Neural progenitor cell (in vitro differentiated cells): Measurements from ENCODE around the gene ZNF154. TPM values are rescaled to one million over a fixed set of nuclear protein-coding genes. Genes with fewer than 3 reads are reported as not detected.
A peak's percentile ranks its signal among the peaks of the same experiment; 100 is the strongest.

Experiments used
- DNase-seq: peaks from one replicate; pipeline ENCODE4 v3.0.0-alpha.2; 2016; ENCODE audit warnings: low spot score
- H2AFZ ChIP-seq: fragments of 200-600 bp; sonication (generic); replicated peaks from 2 replicates; pipeline ENCODE4 v1.6.1; 2016; ENCODE audit warnings: antibody characterized with exemption
- H3F3A ChIP-seq: fragments of 200-600 bp; sonication (generic); 2 replicates; pipeline ENCODE4 v1.6.1; 2016; ENCODE audit warnings: antibody characterized with exemption, low read depth
- H3K27ac ChIP-seq: fragments of 200-600 bp; sonication (generic); 2 replicates; pipeline ENCODE4 v1.5.1; 2016; ENCODE audit warnings: mild to moderate bottlenecking
- H3K27me3 ChIP-seq: fragments of 200-600 bp; sonication (generic); 2 replicates; pipeline ENCODE4 v1.6.1; 2016; ENCODE audit warnings: mild to moderate bottlenecking, moderate library complexity
- H3K36me3 ChIP-seq: fragments of 200-600 bp; sonication (generic); 2 replicates; pipeline ENCODE4 v1.5.1; 2016
- H3K4me1 ChIP-seq: fragments of 200-600 bp; sonication (generic); 2 replicates; pipeline ENCODE4 v1.6.1; 2016; ENCODE audit warnings: mixed run types
- H3K4me2 ChIP-seq: fragments of 200-600 bp; sonication (generic); 2 replicates; pipeline ENCODE4 v1.6.1; 2016
- H3K4me3 ChIP-seq: fragments of 200-600 bp; sonication (generic); 2 replicates; pipeline ENCODE4 v1.5.1; 2016
- H3K79me2 ChIP-seq: fragments of 200-600 bp; sonication (generic); 2 replicates; pipeline ENCODE4 v1.6.1; 2016; ENCODE audit warnings: low read depth
- H3K9ac ChIP-seq: fragments of 200-600 bp; sonication (generic); 2 replicates; pipeline ENCODE4 v1.6.1; 2016
- H3K9me3 ChIP-seq: fragments of 200-600 bp; sonication (generic); 2 replicates; pipeline ENCODE4 v1.5.1; 2016; ENCODE audit warnings: low read depth
- H4K20me1 ChIP-seq: fragments of 200-600 bp; sonication (generic); 2 replicates; pipeline ENCODE4 v1.6.1; 2016; ENCODE audit warnings: low read depth
- H3K27ac Mint-ChIP-seq: 3 replicates; pipeline ENCODE4 v1.8.0; 2021; ENCODE audit warnings: mixed read lengths
- H3K27me3 Mint-ChIP-seq: 2 replicates; pipeline ENCODE4 v1.8.0; 2022; ENCODE audit warnings: low read depth, mild to moderate bottlenecking, inconsistent platforms, moderate library complexity, mixed read lengths; ENCODE audit not compliant: insufficient read depth
- H3K36me3 Mint-ChIP-seq: 3 replicates; pipeline ENCODE4 v1.8.0; 2021; ENCODE audit warnings: mixed read lengths
- H3K4me1 Mint-ChIP-seq: 3 replicates; pipeline ENCODE4 v1.8.0; 2021; ENCODE audit warnings: mixed read lengths
- H3K4me3 Mint-ChIP-seq: 3 replicates; pipeline ENCODE4 v1.8.0; 2021; ENCODE audit warnings: mild to moderate bottlenecking, moderate library complexity, mixed read lengths
- H3K9me3 Mint-ChIP-seq: 3 replicates; pipeline ENCODE4 v1.8.0; 2020; ENCODE audit warnings: mixed read lengths
- CTCF ChIP-seq: fragments of 200-600 bp; sonication (generic); IDR thresholded peaks from 2 replicates; pipeline ENCODE4 v1.5.1; 2017; ENCODE audit warnings: antibody characterized with exemption, mild to moderate bottlenecking
- EZH2 ChIP-seq: fragments of 200-600 bp; sonication (generic); IDR thresholded peaks from 2 replicates; pipeline ENCODE4 v1.6.1; 2017; ENCODE audit warnings: antibody characterized with exemption, mild to moderate bottlenecking, moderate library complexity
- EZH2phosphoT487 ChIP-seq: fragments of 200-600 bp; sonication (generic); IDR thresholded peaks from 2 replicates; pipeline ENCODE4 v1.6.1; 2017; ENCODE audit warnings: antibody characterized with exemption
- total RNA-seq: library from RNA; depleted of rRNA; stranded (reverse); fragments of >200 nt; gene quantifications from 2 replicates; pipeline ENCODE4 v1.2.3, GENCODE V29; 2015; ENCODE audit warnings: low replicate concordance

ZNF154 gene
- 16.9 and 17.3 TPM in 2 replicates for total RNA-seq

GRCh38 chr19:57708641-57709361, at the start of gene ZNF154:
TSS of gene ZNF154 (minus strand) at chr19:57709204. CDS start at chr19:57708971, 233 bp downstream.
- Histone ChIP-seq H3K9ac (peak within 1 kb of the TSS; percentile 78), H3K4me1 (peaks cover 8% of the 10 kb centered on the region), H3F3A (no peaks in the 10 kb centered on the region), H3K27me3 (no peaks in the 10 kb centered on the region), H3K27ac (peak within 1 kb of the TSS; percentile 26), H3K4me2 (peak within 1 kb of the TSS; percentile 88), H3K4me3 (peak within 1 kb of the TSS; percentile 90), H4K20me1 (peaks cover 11% of the 10 kb centered on the region), H2AFZ (peak within 1 kb of the TSS; percentile 68), H3K36me3 (no peaks in the 10 kb centered on the region), H3K9me3 (no peaks in the 10 kb centered on the region), H3K79me2 (peaks cover 50% of the 10 kb centered on the region)
- no peaks in the 10 kb centered on the region for H3K4me1 Mint-ChIP-seq
- peak; percentile 94 for DNase-seq
- H3K36me3 Mint-ChIP-seq: peaks cover 67% of the 10 kb centered on the region
- no peak for TF ChIP-seq EZH2phosphoT487
- TF ChIP-seq CTCF: no peak
- no peak for TF ChIP-seq EZH2
- peak within 1 kb of the TSS; percentile 89 for H3K4me3 Mint-ChIP-seq
- peak within 1 kb of the TSS; percentile 44 for H3K27ac Mint-ChIP-seq
- peaks cover 8% of the 10 kb centered on the region for H3K27me3 Mint-ChIP-seq
- H3K9me3 Mint-ChIP-seq: peaks cover 83% of the 10 kb centered on the region

- no peaks in the 10 kb centered on the region for H3K4me1 Mint-ChIP-seq
Measured at GRCh38 chr19:57757941-57758340, 48.9 kb upstream of the ZNF154 start.

DNA sequence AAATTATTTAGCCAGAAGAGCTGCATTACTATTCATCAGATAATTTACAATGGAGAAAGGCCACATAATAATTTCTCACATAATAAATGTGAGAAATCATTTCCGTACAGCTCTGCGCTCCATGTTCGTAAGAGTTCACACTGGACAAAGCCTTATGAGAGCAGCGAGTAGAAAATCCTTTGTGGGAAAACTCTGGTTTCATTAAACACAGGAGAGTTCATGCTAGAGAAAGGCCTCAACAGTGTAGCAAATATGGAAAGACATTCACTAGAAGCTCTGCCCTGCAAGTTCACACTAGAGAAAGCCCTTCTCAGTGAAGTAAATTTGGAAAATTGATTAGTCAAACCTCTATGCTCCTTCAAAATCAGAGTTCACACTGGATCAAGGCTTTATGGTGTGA, 46.0 kb upstream of the ZNF154 start:
- H3K4me2 ChIP-seq: no peak overlapping the region
- Mint-ChIP-seq H3K4me3 (no peak overlapping the region), H3K27me3 (peaks cover 8% of the 10 kb centered on the region), H3K27ac (no peak overlapping the region), H3K9me3 (peaks cover 64% of the 10 kb centered on the region), H3K4me1 (no peaks in the 10 kb centered on the region), H3K36me3 (peaks cover 89% of the 10 kb centered on the region)
- H3F3A ChIP-seq: peaks cover 6% of the 10 kb centered on the region
- peaks cover 32% of the 10 kb centered on the region for H3K79me2 ChIP-seq
- peaks cover 22% of the 10 kb centered on the region for H4K20me1 ChIP-seq
- no peak overlapping the region for H2AFZ ChIP-seq
- H3K9me3 ChIP-seq: no peaks in the 10 kb centered on the region
- no peak for DNase-seq
- TF ChIP-seq EZH2phosphoT487: no peak
- TF ChIP-seq CTCF: no peak
- no peak for TF ChIP-seq EZH2
- H3K4me3 ChIP-seq: no peak overlapping the region
- H3K36me3 ChIP-seq: peaks cover 34% of the 10 kb centered on the region
- no peaks in the 10 kb centered on the region for H3K27me3 ChIP-seq
- H3K9ac ChIP-seq: no peak overlapping the region
- H3K27ac ChIP-seq: no peak overlapping the region
- H3K4me1 ChIP-seq: no peaks in the 10 kb centered on the region

More at GRCh38 chr19:57757941-57758340, 48.9 kb upstream of the ZNF154 start:
- Histone ChIP-seq H3K9me3 (no peaks in the 10 kb centered on the region), H3K36me3 (peaks cover 34% of the 10 kb centered on the region), H3K4me1 (no peaks in the 10 kb centered on the region), H2AFZ (no peak overlapping the region), H3K4me3 (no peak overlapping the region), H3K79me2 (peaks cover 18% of the 10 kb centered on the region), H4K20me1 (peaks cover 17% of the 10 kb centered on the region), H3F3A (peaks cover 6% of the 10 kb centered on the region), H3K4me2 (no peak overlapping the region), H3K9ac (no peak overlapping the region), H3K27ac (no peak overlapping the region), H3K27me3 (no peaks in the 10 kb centered on the region)
- Mint-ChIP-seq H3K27me3 (peaks cover 8% of the 10 kb centered on the region), H3K27ac (no peak overlapping the region), H3K36me3 (peaks cover 82% of the 10 kb centered on the region), H3K4me3 (no peak overlapping the region), H3K9me3 (peaks cover 43% of the 10 kb centered on the region)
- DNase-seq: no peak
- TF ChIP-seq EZH2 (no peak), EZH2phosphoT487 (no peak), CTCF (no peak)
